Osteocyte (in vitro differentiated cells): Measurements from ENCODE around the gene NDUFA13. TPM values are rescaled to one million over a fixed set of nuclear protein-coding genes. Genes with fewer than 3 reads are reported as not detected.

Experiments used
- DNase-seq: peaks from one replicate; pipeline ENCODE4 v3.0.0; 2021; ENCODE audit warnings: mixed read lengths; ENCODE audit not compliant: unreplicated experiment; ENCODE audit errors: extremely low spot score
- H3K27ac Mint-ChIP-seq: one replicate; pipeline ENCODE4 v1.8.0; 2021; ENCODE audit warnings: mild to moderate bottlenecking, mixed read lengths; ENCODE audit not compliant: unreplicated experiment
- H3K27me3 Mint-ChIP-seq: one replicate; pipeline ENCODE4 v1.8.0; 2021; ENCODE audit warnings: mixed read lengths; ENCODE audit not compliant: unreplicated experiment
- H3K36me3 Mint-ChIP-seq: one replicate; pipeline ENCODE4 v1.8.0; 2021; ENCODE audit warnings: mixed read lengths; ENCODE audit not compliant: unreplicated experiment
- H3K4me1 Mint-ChIP-seq: one replicate; pipeline ENCODE4 v1.8.0; 2021; ENCODE audit warnings: mixed read lengths; ENCODE audit not compliant: unreplicated experiment
- H3K4me3 Mint-ChIP-seq: one replicate; pipeline ENCODE4 v1.8.0; 2021; ENCODE audit warnings: mild to moderate bottlenecking, moderate library complexity, mixed read lengths; ENCODE audit not compliant: unreplicated experiment
- H3K9me3 Mint-ChIP-seq: one replicate; pipeline ENCODE4 v1.8.0; 2021; ENCODE audit warnings: mixed read lengths; ENCODE audit not compliant: unreplicated experiment
- CTCF ChIP-seq: fragments of 200-600 bp; sonication (generic); IDR thresholded peaks from 2 replicates; pipeline ENCODE4 v1.5.0; 2021; ENCODE audit warnings: antibody characterized with exemption, mild to moderate bottlenecking, moderate library complexity
- total RNA-seq: library from RNA; stranded (reverse); gene quantifications from 2 replicates; pipeline ENCODE4 v1.2.1, GENCODE V29; 2021

The NDUFA13 gene
- total RNA-seq, 1 donor from 2014 or later: 376 TPM

GRCh38 chr19:19501798-19502197 lies 14.2 kb upstream of the NDUFA13 start:
- H3K36me3 Mint-ChIP-seq: peaks cover 40% of the 10 kb centered on the region
- H3K4me3 Mint-ChIP-seq: no peak overlapping the region
- no peak for DNase-seq
- TF ChIP-seq CTCF: no peak
- H3K27me3 Mint-ChIP-seq: no peaks in the 10 kb centered on the region
- H3K4me1 Mint-ChIP-seq: peaks cover 4% of the 10 kb centered on the region
- H3K27ac Mint-ChIP-seq: no peak overlapping the region
- H3K9me3 Mint-ChIP-seq: no peaks in the 10 kb centered on the region

DNA sequence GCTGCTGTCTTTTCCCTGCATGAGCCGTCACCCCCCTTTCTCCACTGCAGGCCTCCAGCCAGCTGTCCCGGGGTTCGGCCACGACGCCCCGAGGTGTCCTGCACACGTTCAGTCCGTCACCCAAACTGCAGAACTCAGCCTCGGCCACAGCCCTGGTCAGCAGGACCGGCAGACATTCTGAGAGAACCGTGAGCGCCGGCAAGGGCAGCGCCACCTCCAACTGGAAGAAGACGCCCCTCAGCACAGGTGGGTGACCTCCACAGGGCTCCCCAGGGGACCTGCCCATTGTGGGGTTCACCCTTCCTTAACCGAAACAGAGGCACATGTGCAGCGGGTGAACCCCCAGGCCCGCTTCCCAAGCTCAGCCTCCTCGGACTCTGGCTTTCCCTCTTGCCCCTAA lies 13.7 kb upstream of the NDUFA13 start:
- Mint-ChIP-seq H3K36me3 (peaks cover 41% of the 10 kb centered on the region), H3K4me3 (no peak overlapping the region), H3K27ac (no peak overlapping the region), H3K4me1 (peaks cover 4% of the 10 kb centered on the region), H3K27me3 (no peaks in the 10 kb centered on the region), H3K9me3 (no peaks in the 10 kb centered on the region)
- DNase-seq: no peak
- TF ChIP-seq CTCF: no peak

DNA sequence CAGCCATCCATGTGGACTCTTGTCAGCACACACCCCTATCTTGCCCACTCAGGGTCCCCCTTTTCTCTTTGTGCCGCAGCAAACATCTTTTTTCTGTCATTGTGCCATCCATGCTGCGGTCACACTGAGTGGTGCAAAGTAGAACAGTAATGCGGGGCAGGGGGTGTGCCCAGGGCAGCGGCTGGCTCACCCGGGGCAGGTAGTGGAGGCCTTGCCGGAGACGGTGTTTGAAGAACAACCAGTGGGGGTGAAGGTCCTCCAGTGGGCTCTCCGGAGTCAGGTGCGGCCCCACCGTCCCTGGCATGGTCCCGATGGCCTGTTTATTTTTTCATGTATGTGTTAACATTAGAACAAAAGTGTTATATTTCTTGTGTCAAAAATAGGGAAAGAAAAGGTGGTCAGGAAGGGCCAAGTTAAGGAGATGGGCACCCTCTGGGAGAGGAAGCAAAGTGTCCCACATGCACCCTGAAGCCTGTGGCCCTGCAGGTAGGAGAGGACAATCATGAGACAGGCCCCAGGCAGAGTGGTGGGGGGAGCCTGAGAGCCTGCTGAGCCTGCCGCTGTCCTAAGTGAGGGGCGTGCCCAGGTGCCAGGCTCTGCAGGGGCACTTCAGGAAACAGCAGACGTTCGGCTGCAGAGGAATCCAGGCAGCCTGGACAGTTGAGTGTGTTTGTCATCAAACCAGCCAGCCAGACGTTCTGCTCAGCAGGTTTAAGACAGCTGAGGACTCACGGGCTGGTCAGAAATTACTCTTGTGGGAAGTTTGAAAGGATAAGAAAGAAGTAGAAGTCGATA lies 13.0 kb upstream of the NDUFA13 start:
- H3K9me3 Mint-ChIP-seq: no peaks in the 10 kb centered on the region
- H3K4me1 Mint-ChIP-seq: peaks cover 4% of the 10 kb centered on the region
- TF ChIP-seq CTCF: no peak
- DNase-seq: no peak
- H3K4me3 Mint-ChIP-seq: no peak overlapping the region
- no peaks in the 10 kb centered on the region for H3K27me3 Mint-ChIP-seq
- no peak overlapping the region for H3K27ac Mint-ChIP-seq
- H3K36me3 Mint-ChIP-seq: peaks cover 41% of the 10 kb centered on the region

DNA sequence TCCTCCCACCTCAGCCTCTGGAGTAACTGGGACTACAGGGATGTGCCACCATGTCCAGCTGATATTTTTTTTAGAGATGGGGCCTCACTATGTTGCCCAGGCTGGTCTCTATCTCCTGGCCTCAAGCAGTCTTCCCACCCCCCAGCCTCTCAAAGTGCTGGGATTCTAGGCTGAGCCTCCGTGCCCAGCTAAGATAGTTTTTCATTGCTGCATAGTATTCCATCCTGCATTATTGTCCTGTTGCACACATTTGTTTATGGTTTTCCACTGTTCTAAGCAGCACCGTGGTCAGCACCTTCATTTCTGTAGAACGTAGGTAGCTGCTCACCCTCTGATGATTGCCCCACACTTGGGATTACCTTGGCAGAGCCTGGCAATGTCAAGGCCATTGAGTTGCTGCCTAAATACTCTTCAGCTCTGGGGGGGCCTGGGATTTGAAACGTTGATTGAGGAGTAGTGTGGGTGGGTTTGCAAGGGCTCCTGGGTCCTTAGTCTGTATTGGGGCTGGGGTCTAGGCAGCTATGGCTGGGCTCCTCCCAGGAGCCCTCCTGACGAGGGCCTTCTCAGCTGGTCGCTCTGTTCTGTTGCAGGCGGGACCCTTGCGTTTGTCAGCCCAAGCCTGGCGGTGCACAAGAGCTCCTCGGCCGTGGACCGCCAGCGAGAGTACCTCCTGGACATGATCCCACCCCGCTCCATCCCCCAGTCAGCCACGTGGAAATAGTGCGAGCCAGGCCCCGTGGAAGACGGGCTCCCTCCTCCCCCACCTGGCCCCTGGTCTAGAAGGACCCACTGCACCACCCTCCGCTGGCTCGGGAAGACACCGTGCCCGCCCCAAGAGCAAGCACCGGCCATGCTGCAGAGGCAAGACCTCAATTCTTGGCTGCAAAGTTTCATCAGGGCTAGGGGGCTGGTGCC lies 11.0 kb upstream of the NDUFA13 start:
- no peak for TF ChIP-seq CTCF
- Mint-ChIP-seq H3K27ac (no peak overlapping the region), H3K36me3 (peaks cover 36% of the 10 kb centered on the region), H3K4me1 (peaks cover 4% of the 10 kb centered on the region), H3K27me3 (no peaks in the 10 kb centered on the region), H3K9me3 (no peaks in the 10 kb centered on the region), H3K4me3 (no peak overlapping the region)
- DNase-seq: no peak
